GM18520 (cell line): Measurements from ENCODE around the gene VEZT.

ENCODE experiments used
- ATAC-seq: cut with Tn5 transposase; IDR thresholded peaks from one replicate; pipeline ENCODE4 v1.9.1; 2021; ENCODE audit not compliant: unreplicated experiment

The VEZT gene

DNA sequence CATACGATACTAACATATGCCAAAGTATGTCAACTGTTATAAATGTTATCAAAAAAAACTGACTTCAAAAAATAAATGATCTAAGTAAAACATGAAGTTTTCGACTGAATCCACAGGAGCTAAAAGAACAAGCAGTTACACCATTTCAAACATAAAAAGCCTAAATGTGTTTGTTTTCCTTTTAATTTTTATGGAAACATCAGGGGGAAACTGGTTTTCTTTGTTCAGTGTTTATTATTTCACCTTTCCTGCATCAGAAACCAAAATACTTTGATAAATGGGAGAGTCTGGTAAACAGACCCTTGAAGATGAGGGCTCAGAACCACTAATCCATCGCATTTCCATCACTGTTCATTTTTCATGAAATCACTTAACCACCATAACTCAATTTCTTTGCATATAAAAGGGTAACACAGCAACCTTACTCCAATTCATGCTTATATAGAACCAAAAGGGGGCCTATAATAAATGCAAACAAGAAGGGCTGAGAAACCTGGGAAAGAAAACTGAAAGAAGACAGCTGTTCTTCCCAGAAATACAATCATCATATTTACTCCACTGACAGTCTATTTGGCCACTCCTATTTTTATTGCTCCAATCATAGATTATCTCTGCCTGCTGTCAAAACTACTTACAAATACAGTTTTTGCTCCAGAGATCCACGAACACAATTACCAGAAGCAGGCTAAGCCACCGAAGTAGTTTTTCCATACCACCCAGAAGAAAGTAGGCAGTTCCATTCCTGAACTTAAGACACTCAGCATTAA, 17.3 kb upstream of the VEZT start:
- ATAC-seq, result no peak

DNA sequence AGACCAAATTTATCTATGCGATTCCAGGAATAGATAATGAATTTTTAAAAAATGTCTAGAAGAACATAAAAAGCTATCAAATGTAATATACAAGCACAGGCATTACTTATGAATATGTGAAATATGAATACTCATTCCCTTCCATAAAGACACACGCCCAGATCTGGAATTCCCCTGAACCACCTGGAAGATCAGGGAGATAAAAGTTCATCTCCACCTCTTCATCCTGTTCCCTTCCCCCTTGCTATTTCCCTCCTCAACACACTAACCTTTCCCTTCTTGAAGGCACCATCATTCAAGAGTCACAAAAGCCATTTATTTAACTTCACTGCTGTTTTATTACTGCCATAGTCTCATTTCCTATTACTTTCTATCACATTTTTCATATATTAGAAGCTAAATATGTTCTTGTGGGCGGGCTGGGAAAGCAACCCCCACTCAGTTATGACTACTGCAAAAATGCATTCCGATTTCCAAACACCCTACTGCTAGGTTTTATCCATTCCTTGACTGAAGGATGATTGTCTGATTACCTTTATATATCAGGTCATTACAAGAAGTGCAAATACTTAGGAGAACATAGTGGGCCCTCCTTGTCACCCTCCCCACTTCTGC, 16.4 kb upstream of the VEZT start:
- no peak for ATAC-seq

DNA sequence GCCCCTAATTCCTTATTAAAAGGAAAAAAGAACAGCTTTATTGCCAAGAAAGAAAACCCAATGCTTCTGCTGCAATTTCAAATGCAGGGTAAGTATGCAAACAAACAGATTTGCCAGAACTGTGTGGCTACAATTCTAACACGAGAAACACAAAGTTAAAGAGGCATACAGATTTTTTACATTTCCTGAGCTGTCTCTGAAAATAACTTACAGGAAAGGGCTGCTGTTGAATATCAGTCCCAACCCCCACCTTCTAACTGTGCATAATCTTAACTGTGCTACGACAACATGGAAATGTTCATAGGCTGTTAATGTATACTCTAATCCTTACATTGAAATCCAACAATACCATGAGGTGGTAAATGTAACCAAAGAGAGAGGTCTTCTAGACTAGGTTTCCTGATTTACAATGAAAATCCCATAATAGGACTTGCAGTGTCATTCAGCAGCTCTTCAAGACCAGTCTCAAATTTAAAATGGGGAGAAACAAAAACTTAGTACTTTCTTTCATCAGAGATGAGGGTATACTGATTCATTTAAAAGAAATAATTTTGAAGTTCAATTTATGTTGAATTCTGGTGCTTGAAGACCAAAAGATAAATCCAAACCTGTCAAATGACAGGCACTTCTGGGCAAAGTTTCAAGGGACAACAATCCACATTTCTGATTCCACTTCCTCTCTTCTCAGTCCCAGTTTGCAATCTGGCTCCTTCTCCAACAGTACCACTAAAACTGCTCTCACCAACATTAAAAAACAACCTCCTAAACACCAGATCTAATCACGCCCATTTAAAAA, 14.7 kb upstream of the VEZT start:
- no peak for ATAC-seq

DNA sequence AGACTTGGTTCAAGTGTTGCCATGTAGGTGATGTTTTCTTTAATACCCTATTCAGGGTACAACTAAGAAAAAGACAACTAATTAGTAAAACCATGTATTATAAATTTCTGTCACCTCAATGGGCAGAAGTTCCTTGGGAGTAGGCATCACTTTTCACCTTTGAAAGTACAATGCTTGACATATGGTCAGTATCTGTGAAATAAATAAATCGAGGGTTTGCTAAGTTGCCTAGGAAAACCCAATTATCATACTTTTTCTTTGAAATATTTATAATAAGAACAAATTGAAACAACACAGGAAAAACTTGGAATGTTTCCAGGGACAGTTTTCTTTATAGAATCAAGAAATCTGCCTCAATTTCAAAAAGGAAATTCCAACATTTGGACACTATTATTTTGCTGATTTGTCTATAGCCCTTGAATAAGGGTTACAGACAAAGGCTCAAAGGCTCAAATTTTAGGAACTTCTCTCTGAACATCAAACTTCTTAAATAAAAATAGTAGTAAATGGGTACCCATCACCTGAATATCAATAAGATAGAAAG, 14.0 kb upstream of the VEZT start:
- no peak for ATAC-seq

DNA sequence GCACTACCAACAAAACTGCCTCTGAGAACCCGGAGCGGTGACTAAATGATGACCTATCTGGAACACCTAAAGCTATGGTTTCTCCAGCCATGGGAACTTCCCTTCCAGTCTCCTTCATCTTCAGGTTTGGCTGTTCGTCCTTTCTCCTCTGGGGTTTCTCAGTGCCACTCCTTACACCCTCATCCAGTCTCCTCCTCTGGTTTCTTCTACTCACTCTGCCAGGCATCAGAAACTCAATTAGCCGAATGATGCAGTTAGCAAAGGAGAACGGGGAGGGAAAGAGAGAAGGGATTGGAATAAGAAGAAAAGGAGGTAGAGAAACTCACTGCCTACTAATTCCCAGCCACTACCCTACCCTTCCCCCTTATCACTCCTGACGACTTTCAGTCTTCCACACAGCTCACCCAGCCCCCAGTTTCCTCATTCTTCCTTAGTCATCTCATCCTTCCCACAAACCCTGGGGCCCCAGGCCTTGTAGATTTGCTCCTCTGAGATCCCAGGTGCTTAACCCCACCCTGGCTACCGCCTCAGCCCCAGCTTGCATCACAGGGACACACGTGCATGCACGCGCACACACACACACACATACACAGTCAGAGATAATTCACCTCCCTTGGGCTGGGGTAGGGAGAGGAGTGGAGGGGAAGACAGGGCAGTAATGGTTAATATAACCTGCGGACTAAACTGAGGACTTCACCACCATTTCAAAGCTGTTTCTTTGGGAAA, 13.3 kb upstream of the VEZT start:
- ATAC-seq, result no peak

DNA sequence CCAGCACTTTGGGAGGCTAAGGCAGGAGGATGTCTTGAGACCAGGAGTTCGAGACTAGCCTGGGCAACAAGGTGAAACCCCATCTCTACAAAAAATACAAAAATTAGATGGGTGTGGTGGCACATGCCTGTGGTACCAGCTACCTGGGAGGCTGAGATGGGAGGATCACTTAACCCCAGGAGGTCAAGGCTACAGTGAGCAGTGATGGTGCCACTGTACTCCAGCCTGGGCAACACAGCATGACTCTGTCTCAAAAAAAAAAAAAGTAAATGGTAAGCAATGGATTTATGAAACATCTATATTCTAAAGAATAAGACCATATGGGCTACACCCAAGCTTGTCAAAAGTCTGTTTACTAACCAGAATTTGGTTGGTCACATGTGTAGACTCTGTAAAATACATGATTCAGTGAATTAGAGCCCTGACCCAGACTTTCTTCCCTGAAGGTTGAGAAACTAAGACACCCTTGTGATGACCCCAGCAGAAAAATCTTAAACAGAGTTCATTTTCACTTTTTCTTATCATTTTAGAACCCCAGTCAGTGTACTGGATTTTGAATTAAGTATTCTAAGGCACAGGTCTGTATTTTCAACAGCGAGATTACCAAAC, 12.5 kb upstream of the VEZT start:
- no peak for ATAC-seq

DNA sequence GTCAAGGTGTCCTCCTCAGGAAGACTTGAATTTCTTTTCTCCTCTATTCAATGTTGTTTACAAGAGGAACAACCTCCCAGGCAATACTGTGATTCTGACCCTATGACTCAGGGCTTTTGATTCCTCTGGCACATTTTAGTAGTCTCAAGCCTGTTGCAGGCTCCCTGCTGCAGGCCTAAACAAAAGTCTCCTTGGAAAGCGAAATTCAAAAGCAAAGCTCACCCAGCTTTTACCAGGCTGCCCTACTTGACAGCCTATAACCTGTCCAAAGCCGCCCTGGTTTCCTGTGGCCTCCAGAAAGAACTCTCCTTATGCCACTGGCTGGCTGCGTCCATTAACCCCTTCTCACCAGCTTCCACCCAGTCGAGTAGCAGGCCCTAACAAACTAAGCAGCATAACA, 11.9 kb upstream of the VEZT start:
- ATAC-seq, result no peak

DNA sequence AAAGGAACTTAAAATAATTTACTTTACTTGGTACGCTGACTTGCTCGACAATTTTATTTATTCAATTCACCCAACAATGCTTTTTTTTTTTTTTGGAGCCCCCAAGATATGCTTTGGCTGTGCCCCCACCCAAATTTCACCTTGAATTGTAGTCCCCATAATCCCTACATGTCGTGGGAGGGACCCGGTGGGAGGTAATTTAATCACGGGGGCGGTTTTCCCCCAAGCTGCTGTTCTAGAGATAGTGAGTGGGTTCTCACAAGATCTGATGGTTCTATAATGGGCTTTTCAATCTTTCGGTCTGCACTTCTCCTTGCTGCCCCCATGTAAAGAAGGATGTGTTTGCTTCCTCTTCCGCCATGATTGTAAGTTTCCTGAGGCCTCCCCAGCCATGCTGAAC, 10.7 kb upstream of the VEZT start:
- no peak for ATAC-seq

DNA sequence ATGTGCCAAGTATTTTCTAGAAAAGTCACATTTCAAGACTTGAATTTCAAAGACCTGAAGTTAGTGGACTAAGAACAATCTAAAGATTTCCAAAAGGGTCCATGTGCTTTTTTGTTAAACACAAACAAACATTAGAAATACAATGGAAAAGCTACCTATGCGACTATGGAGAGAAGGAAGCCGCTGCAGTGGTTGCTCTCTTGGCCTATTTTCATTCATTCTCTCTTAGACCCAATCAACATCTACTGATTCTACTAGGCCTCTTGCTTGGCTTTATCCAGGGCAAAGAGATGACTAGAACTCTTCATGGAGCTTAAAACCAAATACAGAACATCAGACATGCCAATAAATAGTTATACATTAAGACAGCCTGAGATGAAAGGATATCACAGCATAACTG, 10.2 kb upstream of the VEZT start:
- no peak for ATAC-seq

DNA sequence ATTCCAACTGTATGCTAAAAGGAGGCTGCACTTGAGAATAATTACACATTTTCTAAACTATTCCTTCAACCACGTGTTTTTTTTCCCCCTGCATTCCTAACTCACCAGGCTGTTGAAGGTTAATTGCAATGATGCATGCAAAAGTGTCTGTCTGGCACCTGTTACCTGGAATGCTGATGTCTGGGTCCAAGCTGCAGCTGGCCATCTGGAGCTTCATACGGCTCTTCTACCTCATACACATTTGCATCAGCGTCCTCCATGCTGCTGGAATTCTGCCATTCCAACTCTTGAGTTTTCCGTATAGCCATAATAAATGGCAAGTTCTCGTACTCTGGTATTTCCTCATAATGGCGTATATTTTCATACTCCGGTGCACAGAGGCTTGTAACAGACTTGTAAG, 8.9 kb upstream of the VEZT start:
- no peak for ATAC-seq

DNA sequence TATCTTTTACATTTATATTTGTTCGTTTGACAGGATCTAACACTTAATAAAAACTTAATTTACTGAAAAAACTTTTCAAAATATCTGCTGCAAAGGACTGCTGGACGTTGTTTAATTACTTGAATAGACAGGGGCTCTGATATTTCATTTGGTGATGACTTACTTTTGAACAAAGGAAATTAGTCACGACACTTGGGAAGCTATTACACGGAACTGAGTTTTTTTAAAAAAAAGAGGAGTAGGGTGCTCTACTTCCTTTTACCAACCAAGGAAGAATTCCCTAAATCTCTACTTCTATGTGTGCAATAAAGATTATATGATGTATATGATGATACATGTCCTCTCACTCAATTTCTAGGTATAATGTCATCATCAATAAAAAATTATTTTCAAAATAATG, 5.0 kb upstream of the VEZT start:
- ATAC-seq, result no peak

DNA sequence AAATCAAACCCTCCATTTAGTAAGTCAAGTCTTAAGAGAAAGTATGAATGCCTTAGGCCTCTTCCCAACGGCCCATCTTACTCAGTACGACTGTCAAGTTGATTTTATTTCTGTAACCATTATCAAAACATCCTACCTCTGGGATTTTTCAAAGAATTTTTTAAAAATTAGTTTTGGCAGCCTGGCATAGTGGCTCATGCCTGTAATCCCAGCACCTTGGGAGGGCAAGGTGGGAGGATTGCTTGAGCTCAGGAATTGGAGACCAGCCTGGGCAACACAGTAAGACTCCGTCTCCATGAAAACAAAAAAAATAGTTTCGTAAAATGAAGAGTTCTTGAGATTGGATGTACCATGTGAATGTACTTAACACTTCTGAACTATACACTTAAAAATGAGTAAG, 4.5 kb upstream of the VEZT start:
- ATAC-seq, result no peak

DNA sequence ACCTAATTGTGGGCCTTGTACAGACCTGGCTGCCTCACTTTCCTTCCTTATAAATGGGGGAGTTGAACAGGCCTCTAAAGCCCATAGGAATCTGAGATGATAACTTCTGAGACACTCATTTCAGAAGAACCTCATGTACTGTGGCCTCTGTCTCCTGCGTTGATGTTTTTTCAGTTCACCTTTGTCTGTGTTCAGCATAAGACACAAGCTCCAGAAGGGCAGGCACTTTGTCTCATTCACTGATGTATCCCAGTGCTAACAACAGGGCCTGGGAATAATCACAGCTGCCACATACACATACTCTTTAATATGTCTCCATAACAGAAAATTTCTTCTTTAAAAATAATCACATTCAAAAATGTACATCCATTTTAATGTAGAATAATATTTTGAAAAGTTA, 3.7 kb upstream of the VEZT start:
- no peak for ATAC-seq

DNA sequence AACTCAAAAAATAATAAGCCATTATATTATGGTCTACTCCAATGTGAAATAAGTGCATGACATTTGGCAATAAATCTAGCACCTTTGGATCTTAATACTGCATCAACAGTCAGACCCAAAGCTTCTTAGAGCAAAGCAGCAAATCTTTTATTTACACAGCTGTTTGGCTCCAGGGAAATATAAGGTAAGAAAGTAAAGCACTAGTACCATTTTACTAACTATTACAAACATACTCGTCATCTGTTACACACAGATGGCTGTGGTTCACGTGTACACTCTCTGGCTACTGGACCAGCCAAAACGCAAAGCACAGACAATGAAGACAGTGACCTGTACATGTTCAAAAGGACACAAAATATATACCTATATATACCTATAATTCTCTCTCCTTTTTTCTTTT, 3.1 kb upstream of the VEZT start:
- ATAC-seq, result no peak

DNA sequence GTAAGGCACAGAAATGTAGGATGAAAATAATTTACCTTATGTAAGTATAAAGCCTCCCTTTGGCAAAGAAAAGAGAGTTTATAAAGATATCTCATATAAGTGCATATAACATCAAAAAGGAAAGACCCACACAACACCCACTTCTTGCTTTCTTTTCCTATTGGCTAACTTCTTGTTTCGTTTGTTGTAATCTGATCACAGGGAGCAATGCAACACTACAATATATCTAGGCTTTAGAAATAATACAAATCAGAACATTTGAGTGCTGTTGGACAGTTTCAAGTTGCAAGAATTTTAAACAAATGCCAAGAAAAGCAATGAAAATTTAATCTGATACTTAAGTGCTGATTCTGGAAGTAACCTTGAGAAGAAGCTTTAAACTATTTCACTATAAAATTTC, 1.7 kb upstream of the VEZT start:
- ATAC-seq, result no peak

DNA sequence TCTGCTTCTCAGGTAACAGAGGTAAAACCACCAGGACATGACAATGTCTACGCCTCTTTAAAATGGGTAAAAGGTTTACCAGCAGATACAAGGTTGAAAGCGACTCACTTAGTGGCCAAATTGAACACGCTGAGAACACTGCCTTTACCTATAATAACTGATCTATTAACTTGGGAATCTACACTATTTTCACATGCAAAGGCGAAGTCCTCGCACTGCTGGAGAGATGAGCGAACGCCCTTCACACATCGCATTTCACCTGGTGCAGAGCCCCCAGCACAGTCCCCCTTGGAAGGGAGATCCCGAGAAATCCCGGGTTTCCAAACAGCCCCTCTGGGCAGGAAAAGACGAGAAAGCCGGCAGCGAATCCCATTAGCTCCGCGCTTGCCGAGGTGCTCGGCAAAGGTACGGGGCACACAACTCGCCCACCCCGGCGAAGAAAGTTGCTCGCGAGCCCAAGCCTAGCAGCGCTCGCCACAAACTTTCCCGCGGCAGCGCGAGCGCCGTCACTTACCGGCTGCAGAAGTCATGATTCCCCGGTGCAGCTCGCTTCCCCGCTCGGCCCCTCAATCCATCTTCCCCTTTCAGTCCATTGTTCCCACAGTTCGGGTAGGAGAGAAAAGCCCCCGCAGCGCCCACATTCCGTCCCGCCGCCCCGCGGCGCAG, 763 bp upstream of the VEZT start:
- ATAC-seq, result peak; percentile 1

DNA sequence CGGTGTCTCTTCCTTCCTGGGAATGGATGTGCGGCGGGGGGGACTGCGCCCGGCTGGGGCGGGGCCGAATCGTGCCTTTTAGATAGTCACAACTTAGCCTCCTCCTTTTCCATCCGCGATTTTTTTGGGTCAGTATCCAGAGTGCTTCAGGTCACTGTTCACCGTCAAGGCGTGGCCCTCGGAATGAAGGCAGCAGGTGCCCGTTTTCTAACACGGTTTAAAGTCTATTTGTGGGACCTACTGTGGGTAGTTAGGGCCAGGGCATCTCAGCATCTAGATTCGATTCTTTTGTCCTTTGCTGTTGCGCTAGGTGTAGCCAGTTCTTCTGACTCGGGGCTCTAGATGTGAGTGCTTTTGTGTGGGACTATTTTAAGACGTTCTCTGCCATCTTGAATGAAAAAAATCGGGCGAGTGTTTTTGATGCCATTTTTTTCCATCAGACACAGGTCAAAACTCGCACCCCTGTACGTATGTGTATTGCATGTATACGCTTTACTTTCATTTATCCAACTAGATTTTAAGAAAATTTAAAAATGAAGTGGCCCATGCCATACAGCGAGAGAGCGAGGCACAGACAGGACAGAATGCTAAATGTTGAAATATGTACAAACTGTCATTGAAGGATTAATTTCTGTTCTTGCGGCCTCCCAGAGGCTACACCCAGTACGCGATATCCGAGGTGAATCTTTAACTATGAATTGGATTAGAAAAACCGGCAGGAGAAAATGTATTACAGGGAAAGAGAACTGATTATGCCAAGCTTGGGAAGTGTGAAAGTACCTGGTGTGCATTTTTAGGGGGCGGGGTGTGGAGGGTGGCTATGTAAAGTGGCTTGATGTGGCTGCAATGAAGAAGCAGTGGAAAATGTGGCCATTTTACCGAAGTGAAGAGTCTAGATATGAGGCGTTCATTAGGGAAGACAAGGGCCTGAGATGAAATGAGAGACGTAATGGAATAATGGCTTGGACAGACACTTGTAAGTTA, 835 bp downstream of the VEZT start:
- ATAC-seq, result no peak

DNA sequence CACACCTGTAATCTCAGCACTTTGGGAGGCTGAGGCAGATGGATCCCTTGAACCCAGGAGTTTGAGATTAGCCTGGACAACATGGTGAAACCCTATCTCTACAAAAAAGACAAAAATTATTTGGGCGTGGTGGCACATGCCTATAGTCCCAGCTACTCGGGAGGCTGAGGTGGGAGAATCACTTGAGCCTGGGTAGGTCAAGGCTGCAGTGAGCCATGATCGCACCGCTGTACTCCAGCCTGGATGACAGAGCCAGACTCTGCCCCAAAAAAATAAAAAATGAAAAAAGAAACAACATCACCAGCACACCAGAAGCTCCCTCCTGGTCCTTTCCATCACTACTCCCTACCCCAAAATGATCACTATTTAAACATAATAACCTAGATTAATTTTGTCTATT, 2.6 kb downstream of the VEZT start:
- ATAC-seq, result no peak

DNA sequence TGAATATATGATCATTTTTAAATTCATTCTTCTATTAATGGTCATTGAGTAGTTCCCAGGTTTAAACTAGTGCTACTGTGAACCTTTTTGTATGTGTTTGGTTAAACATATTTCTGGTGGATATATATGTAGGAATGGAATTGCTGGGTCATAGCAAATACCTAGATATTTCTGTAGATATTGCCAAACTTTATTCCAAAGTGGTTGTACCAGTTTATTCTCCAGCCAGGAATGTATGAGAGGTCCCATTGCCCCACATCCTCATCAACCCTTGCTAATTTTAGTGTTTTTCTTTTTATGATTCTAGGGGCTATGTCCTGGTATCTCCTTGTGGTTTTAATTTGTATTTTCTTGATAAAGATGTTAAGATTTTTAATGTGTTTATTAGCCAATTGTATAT, 3.1 kb downstream of the VEZT start:
- no peak for ATAC-seq
